ENCODE data around the gene SLC45A3. TPM values are rescaled to one million over a fixed set of nuclear protein-coding genes. Genes with fewer than 3 reads are reported as not detected.

SLC45A3 gene
- total RNA-seq, 1 experiment from 2014 or later = 16.7 TPM

DNA sequence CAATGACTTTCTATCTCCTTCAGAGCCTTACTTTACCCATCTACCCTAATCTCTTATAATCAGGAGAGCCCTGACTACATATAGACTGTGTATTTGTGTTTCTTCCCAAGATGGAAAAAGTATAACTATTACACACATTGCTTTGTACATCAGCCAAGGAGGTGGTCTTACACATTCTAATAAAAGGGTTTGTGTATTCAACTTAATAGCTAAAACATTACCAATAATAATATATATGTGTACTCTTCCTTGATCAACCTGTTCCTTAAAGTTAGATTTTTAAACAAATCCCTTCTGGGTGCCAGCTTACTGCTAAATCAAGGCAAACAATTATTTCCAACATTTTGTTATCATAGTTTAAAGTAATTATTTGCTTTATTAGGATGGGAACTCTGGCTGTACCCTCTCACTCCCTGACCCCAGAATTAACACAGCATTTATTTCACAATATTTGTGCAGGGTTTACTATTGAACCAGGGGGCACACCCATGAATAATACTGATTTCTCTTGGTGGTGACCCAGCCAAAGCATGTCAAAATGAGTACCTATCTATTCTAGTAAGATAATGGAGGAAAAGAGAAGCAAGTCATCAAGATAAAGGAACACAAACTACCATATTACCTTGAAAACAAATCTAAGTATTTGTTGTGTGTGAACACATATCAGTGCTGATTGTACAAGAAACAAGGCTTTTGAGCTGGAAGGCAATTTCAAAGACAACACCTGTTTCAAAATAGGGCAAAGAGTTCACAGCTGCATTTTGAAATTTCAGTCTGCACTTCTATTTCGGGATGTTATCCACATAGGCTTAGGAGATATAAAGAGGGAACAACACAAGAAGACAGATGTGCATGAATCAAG, 30.1 kb upstream of the SLC45A3 start:
- no peaks in the 10 kb centered on the region for H3K9me3 Mint-ChIP-seq
- Histone ChIP-seq H3K9me3 (ENCODE audit: control insufficient read depth, low read depth, low read length) (no peaks in the 10 kb centered on the region), H2AK5ac (ENCODE audit: insufficient read length, low read length) (no peak overlapping the region), H3K79me1 (ENCODE audit: insufficient read depth, low read depth, low read length, poor library complexity, severe bottlenecking) (no peaks in the 10 kb centered on the region), H4K20me1 (ENCODE audit: control insufficient read depth, insufficient read depth, insufficient read length) (no peaks in the 10 kb centered on the region), H3K23ac (ENCODE audit: insufficient read length, low read depth, low read length) (no peak overlapping the region), H3K18ac (ENCODE audit: insufficient read length, low read depth, low read length) (no peak overlapping the region), H4K91ac (ENCODE audit: insufficient read length, low read depth, low read length) (no peak overlapping the region), H2BK20ac (ENCODE audit: low read depth, low read length, poor library complexity, severe bottlenecking) (no peak overlapping the region), H2BK12ac (ENCODE audit: insufficient read length, low read depth, low read length) (no peak overlapping the region), H3K79me2 (ENCODE audit: insufficient read depth, low read length) (no peaks in the 10 kb centered on the region), H4K5ac (ENCODE audit: insufficient read length, low read depth, low read length) (no peak overlapping the region), H3K4ac (ENCODE audit: low read depth, low read length) (no peak overlapping the region), H3K9ac (ENCODE audit: extremely low read depth, insufficient read length, low read length) (no peak overlapping the region), H3K27ac (ENCODE audit: insufficient read length, low read depth, low read length) (no peak overlapping the region), H3K23me2 (ENCODE audit: insufficient read length, low read depth, low read length, poor library complexity, severe bottlenecking) (no peaks in the 10 kb centered on the region), H2BK120ac (ENCODE audit: low read depth, low read length, poor library complexity, severe bottlenecking) (no peak overlapping the region), H3K27me3 (ENCODE audit: insufficient read depth, low read length) (no peaks in the 10 kb centered on the region), H3K14ac (ENCODE audit: insufficient read depth, low read length) (no peak overlapping the region), H2AFZ (ENCODE audit: low read length) (no peak overlapping the region), H3K4me2 (ENCODE audit: insufficient read depth, insufficient read length, low read length) (no peak overlapping the region), H2BK5ac (ENCODE audit: insufficient read length, low read length) (no peak overlapping the region), H4K8ac (replicated peaks; ENCODE audit: insufficient read length, low read depth, low read length) (no peak overlapping the region), H3K56ac (ENCODE audit: insufficient read length, low read depth, low read length) (no peak overlapping the region), H2BK15ac (ENCODE audit: low read depth, low read length) (no peak overlapping the region), H3T11ph (ENCODE audit: low read length) (no peak overlapping the region), H3K4me1 (ENCODE audit: insufficient read depth, low read length) (no peaks in the 10 kb centered on the region)
- TF ChIP-seq, protein P1, sequence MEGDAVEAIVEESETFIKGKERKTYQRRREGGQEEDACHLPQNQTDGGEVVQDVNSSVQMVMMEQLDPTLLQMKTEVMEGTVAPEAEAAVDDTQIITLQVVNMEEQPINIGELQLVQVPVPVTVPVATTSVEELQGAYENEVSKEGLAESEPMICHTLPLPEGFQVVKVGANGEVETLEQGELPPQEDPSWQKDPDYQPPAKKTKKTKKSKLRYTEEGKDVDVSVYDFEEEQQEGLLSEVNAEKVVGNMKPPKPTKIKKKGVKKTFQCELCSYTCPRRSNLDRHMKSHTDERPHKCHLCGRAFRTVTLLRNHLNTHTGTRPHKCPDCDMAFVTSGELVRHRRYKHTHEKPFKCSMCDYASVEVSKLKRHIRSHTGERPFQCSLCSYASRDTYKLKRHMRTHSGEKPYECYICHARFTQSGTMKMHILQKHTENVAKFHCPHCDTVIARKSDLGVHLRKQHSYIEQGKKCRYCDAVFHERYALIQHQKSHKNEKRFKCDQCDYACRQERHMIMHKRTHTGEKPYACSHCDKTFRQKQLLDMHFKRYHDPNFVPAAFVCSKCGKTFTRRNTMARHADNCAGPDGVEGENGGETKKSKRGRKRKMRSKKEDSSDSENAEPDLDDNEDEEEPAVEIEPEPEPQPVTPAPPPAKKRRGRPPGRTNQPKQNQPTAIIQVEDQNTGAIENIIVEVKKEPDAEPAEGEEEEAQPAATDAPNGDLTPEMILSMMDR (conservative IDR thresholded peaks at IDR 0.05) = no peak
- peaks cover 4 to 9% (median 6%) of the 10 kb centered on the region in 3 experiments; a peak in 5 of 7 replicates for H3K36me3 Mint-ChIP-seq (ENCODE audit: insufficient read depth in 1 of 3, low read depth in 3 of 3)
- H3K27ac Mint-ChIP-seq = no peak overlapping the region
- H3K27me3 Mint-ChIP-seq (ENCODE audit: low read depth) = no peaks in the 10 kb centered on the region
- no CpG with 5 or more reads among the region's 1 CpG for WGBS (ENCODE audit: extremely low coverage, insufficient read length, low lambda C conversion rate)
- H3K4me1 Mint-ChIP-seq = peaks cover 24 to 29% of the 10 kb centered on the region in 2 experiments
- DNase-seq = no peak
- no peak overlapping the region for H3K4me3 Mint-ChIP-seq
